K562 (cell line): ENCODE results near the gene STMN3. TPM values are rescaled to one million over a fixed set of nuclear protein-coding genes. Genes with fewer than 3 reads are reported as not detected.
"Not testable (repeated sequence)": the region's sequence is repeated elsewhere in the genome, so short reads cannot be mapped to it uniquely, and the experiment has no call there.

Source experiments
- ATAC-seq: fragments of 200-7000 bp; cut with Tn5 transposase; 3 replicates; pipeline ENCODE4 v1.9.1; 2020; ENCODE audit warnings: moderate library complexity
- BruUV-seq: library from RNA; stranded (reverse); fragments of 400-500 nt; replicated peaks from 2 replicates; lab custom pipeline; 2021; lab: Mats Ljungman, UMichigan
- CTCF ChIA-PET: fragments of 300-600 bp; formaldehyde crosslinking; extraction: SDS; loops from one replicate; lab custom pipeline; 2021; ENCODE audit warnings: low intra/inter-chr PET ratio; lab: Yijun Ruan, JAX
- POLR2A ChIA-PET: fragments of 300-600, 350-650 bp; sonication (Branson Sonifier 250); formaldehyde crosslinking; extraction: SDS; loops from one replicate; lab custom pipeline; 2021; ENCODE audit warnings: antibody characterized with exemption, inconsistent platforms; lab: Yijun Ruan, JAX
- DNase-seq, 4 experiments: peaks; one replicate each; pipeline versions ENCODE4 v3.0.0 to v3.0.0-alpha.2; 2011 to 2018; ENCODE audit warnings: low spot score in 3 of 4, mixed read lengths in 3 of 4; ENCODE audit errors: extremely low read depth in 1 of 4
- FAIRE-seq: peaks from 2 replicates; lab custom pipeline; 2011; peaks lifted over from hg19 to GRCh38; lab: Jason Lieb, UNC
- H2AFZ ChIP-seq: 2 replicates; pipeline ENCODE4 v1.6.0; 2011; ENCODE audit warnings: low read depth, low read length, control low read depth, inconsistent platforms
- H3K27ac ChIP-seq: fragments of 200-600 bp; 3 replicates; pipeline ENCODE4 v1.8.0; 2011; ENCODE audit warnings: low read depth, mild to moderate bottlenecking, control low read depth, inconsistent platforms, low read length, moderate library complexity, mixed read lengths; ENCODE audit errors: extremely low read depth
- H3K27me3 ChIP-seq, 2 experiments: fragments of 300-600 bp in 1 of 2; 2 replicates in 1 of 2; 3 replicates in 1 of 2; pipeline versions ENCODE4 v1.6.0 to v1.8.0; 2011; ENCODE audit warnings: inconsistent platforms in 2 of 2, low read length in 2 of 2, mild to moderate bottlenecking in 1 of 2, mixed read lengths in 1 of 2, moderate library complexity in 1 of 2; ENCODE audit not compliant: control insufficient read depth in 2 of 2, insufficient read depth in 2 of 2
- H3K36me3 ChIP-seq: fragments of 300-600 bp; 3 replicates; pipeline ENCODE4 v1.8.0; 2011; ENCODE audit warnings: mild to moderate bottlenecking, low read length, inconsistent platforms; ENCODE audit not compliant: control insufficient read depth, insufficient read depth
- H3K4me1 ChIP-seq, 2 experiments: fragments of 200-600 bp in 1 of 2; replicated peaks in 1 of 2; 2 replicates in 1 of 2; 3 replicates in 1 of 2; pipeline versions ENCODE4 v1.5.1 to v1.8.0; 2011; ENCODE audit warnings: inconsistent platforms in 2 of 2, low read length in 2 of 2, mild to moderate bottlenecking in 1 of 2, mixed read lengths in 1 of 2, moderate library complexity in 1 of 2; ENCODE audit not compliant: control insufficient read depth in 2 of 2, insufficient read depth in 2 of 2
- H3K4me2 ChIP-seq: 2 replicates; pipeline ENCODE4 v1.6.1; 2011; ENCODE audit warnings: low read length, control low read depth, inconsistent platforms, mixed read lengths; ENCODE audit not compliant: insufficient read depth
- H3K4me3 ChIP-seq: fragments of 200-600 bp; sonication (generic), shearing (Covaris generic); 2 replicates; pipeline ENCODE4 v1.5.1; 2016; ENCODE audit warnings: control low read depth, inconsistent platforms
- H3K79me2 ChIP-seq: fragments of 200-600 bp; 3 replicates; pipeline ENCODE4 v1.8.0; 2011; ENCODE audit warnings: low read length, inconsistent platforms; ENCODE audit not compliant: control insufficient read depth, insufficient read depth
- H3K9ac ChIP-seq, 2 experiments: 2 replicates each; pipeline versions ENCODE4 v1.6.0 to v1.6.1; 2011; ENCODE audit warnings: low read depth in 2 of 2, low read length in 2 of 2, control low read depth in 1 of 2, inconsistent platforms in 1 of 2, mild to moderate bottlenecking in 1 of 2, mixed read lengths in 1 of 2; ENCODE audit not compliant: insufficient read depth in 1 of 2
- H3K9me1 ChIP-seq: one replicate; pipeline ENCODE4 v1.6.0; 2011; ENCODE audit warnings: inconsistent platforms, mild to moderate bottlenecking, low read length, moderate library complexity; ENCODE audit not compliant: control insufficient read depth, insufficient read depth
- H3K9me3 ChIP-seq: replicated peaks from 2 replicates; pipeline ENCODE4 v1.5.1; 2011; ENCODE audit warnings: low read depth, low read length, inconsistent platforms; ENCODE audit not compliant: control insufficient read depth, insufficient read depth
- H4K20me1 ChIP-seq: replicated peaks from 2 replicates; pipeline ENCODE4 v1.6.1; 2011; ENCODE audit warnings: low read length, inconsistent platforms, mixed read lengths; ENCODE audit not compliant: control insufficient read depth, insufficient read depth
- CBFA2T3 ChIP-seq: fragments of 450-650 bp; IDR thresholded peaks from 2 replicates; pipeline ENCODE4 v1.6.1; 2017
- FOXA1 ChIP-seq: fragments of 450-650 bp; IDR thresholded peaks from 2 replicates; pipeline ENCODE4 v1.6.1; 2016; ENCODE audit warnings: mild to moderate bottlenecking, borderline replicate concordance
- HDAC1 ChIP-seq, 2 experiments: fragments of 450-650 bp; IDR thresholded peaks; 2 replicates each; pipeline ENCODE4 v1.6.1; 2016 to 2017; ENCODE audit warnings: inconsistent platforms in 1 of 2, mild to moderate bottlenecking in 1 of 2, moderate library complexity in 1 of 2
- KDM2B ChIP-seq: fragments of 250-450 bp; sonication (Bioruptor Pico); IDR thresholded peaks from 2 replicates; pipeline ENCODE4 v1.8.0; 2021; ENCODE audit warnings: mild to moderate bottlenecking, moderate library complexity
- NR3C1 ChIP-seq: sonication (generic); formaldehyde crosslinking; IDR thresholded peaks from 2 replicates; pipeline ENCODE4 v1.8.1; 2022; ENCODE audit warnings: missing genetic modification reagents
- RBBP5 ChIP-seq: fragments of 200-600 bp; sonication (generic); IDR thresholded peaks from 2 replicates; pipeline ENCODE4 v1.6.1; 2012; ENCODE audit warnings: borderline replicate concordance, mild to moderate bottlenecking, low read length, control low read depth, inconsistent platforms; ENCODE audit not compliant: insufficient read depth, poor library complexity, severe bottlenecking
- SETDB1 ChIP-seq: IDR thresholded peaks from one replicate; pipeline ENCODE4 v1.6.1; 2012; ENCODE audit warnings: low read length, control low read depth, inconsistent platforms
- SPI1 ChIP-seq: IDR thresholded peaks from 2 replicates; pipeline ENCODE4 v1.6.1; 2011; ENCODE audit warnings: low read depth, low read length, control low read depth, borderline replicate concordance
- ZBTB2 ChIP-seq: fragments of 450-650 bp; IDR thresholded peaks from 2 replicates; pipeline ENCODE4 v1.6.1; 2016; ENCODE audit warnings: antibody characterized with exemption
- ZEB2 ChIP-seq: fragments of 450-650 bp; IDR thresholded peaks from 2 replicates; pipeline ENCODE4 v1.6.1; 2016
- WGBS: fragments of 100-300 bp; shearing (Covaris generic); methylation state at CpG from one replicate; pipeline ENCODE4 v1.1.6; 2016; ENCODE audit warnings: low coverage, mixed read lengths; ENCODE audit not compliant: insufficient coverage; ENCODE audit errors: missing lambda C conversion rate; 5-methylcytosine and 5-hydroxymethylcytosine counted together
- in situ Hi-C: fragments of 300-500 bp; cut with MboI; formaldehyde crosslinking; loops from 4 replicates; pipeline ENCODE4 v1.15.0; 2018; ENCODE audit warnings: inconsistent platforms, mixed read lengths
- intact Hi-C: fragments of 100-400 bp; cut with micrococcal nuclease; formaldehyde crosslinking; loops from 2 replicates; pipeline ENCODE4 v1.14.2; 2022
- polyA plus RNA-seq, 8 experiments: library from polyadenylated mRNA; depleted of rRNA in 4 of 8; stranded (reverse) in 5 of 8; unstranded in 3 of 8; fragments of >200 nt; fragmentation: Nextera tagmentation in 2 of 8; fragmentation: Illumina TruSeq in 1 of 8; extraction: Ambion mirVana in 2 of 8; extraction: Trizol in 1 of 8; gene quantifications; 2 replicates each; pipeline versions ENCODE4 v1.2.1 to v1.2.3, GENCODE V29; 2011 to 2014; ENCODE audit warnings: inconsistent platforms in 1 of 8, missing spikeins in 1 of 8
- total RNA-seq, 7 experiments: library from RNA; depleted of rRNA in 6 of 7; stranded (reverse); fragments of >200 nt in 6 of 7; fragmentation: Illumina TruSeq in 2 of 7; extraction: Trizol in 2 of 7; gene quantifications; 2 replicates each; pipeline versions ENCODE4 v1.2.1 to v1.2.3, GENCODE V29; 2011 to 2021; ENCODE audit warnings: low replicate concordance in 1 of 7
- TF ChIP-seq, protein P1 (sequence below), 3 experiments: fragments of 200-800 bp in 1 of 3; sonication (Bioruptor generic) in 1 of 3; sonication (generic) in 1 of 3; formaldehyde crosslinking in 1 of 3; IDR thresholded peaks; 2 replicates each; pipeline versions ENCODE4 v1.6.1 to v1.8.0; 2016 to 2022; ENCODE audit warnings: mild to moderate bottlenecking in 2 of 3, missing compliant biosample characterization in 2 of 3, missing genetic modification characterization in 2 of 3, missing genetic modification reagents in 1 of 3
- TF ChIP-seq, protein P2 (sequence below): fragments of 450-650 bp; IDR thresholded peaks from 2 replicates; pipeline ENCODE4 v1.6.1; 2016; ENCODE audit warnings: missing biosample characterization, missing genetic modification characterization

STMN3 gene
- total and polyA plus RNA-seq, 9 of the 15 experiments (the other 6 are each of a cell fraction or from before 2014, with no cell fraction given), result 0.70 to 65.6 (median 29.4) TPM

GRCh38 chr20:63651942-63652191 lies 1.4 kb downstream of the STMN3 start:
- ChIA-PET POLR2A (no interaction called here), CTCF (no interaction called here)
- H3K79me2 ChIP-seq, result peaks cover 38% of the 10 kb centered on the region
- ATAC-seq, result peak; percentile 4; the same call in 1 of the 3 replicates
- no peak overlapping the region for H3K27ac ChIP-seq
- no peaks in the 10 kb centered on the region; the same call in 1 of the 2 replicates for H4K20me1 ChIP-seq
- peaks cover 25 to 67% of the 10 kb centered on the region in 2 experiments for H3K4me1 ChIP-seq
- no TSS peak for BruUV-seq
- H2AFZ ChIP-seq, result peak overlapping the region; percentile 72
- in situ Hi-C loops (no loop called here), intact Hi-C loops (loop anchor here (10.0 kb wide), 1 partner anchor 117 kb away; the partner anchor contains the start of gene PTK6)
- 8% methylated on average over 6 of the region's 11 CpGs for WGBS
- peak overlapping the region; percentile 31 to 92; a peak in 3 of 4 replicates for H3K9ac ChIP-seq
- peaks cover 3% of the 10 kb centered on the region for H3K9me1 ChIP-seq
- H3K4me2 ChIP-seq, result peak overlapping the region; percentile 66; the same call in 1 of the 2 replicates
- peaks cover 7% of the 10 kb centered on the region; the same call in 1 of the 3 replicates for H3K36me3 ChIP-seq
- no peaks in the 10 kb centered on the region for H3K9me3 ChIP-seq
- DNase-seq, result peak; percentile 29 to 63 (median 54)
- FAIRE-seq, result no peak
- peak overlapping the region; percentile 68 for H3K4me3 ChIP-seq
- no peaks in the 10 kb centered on the region for H3K27me3 ChIP-seq
- no peak for TF ChIP-seq SETDB1
- TF ChIP-seq FOXA1, result no peak
- 0 out of 2 replicates have a peak, but pooled peaks have one; percentile 3 for TF ChIP-seq SPI1
- 0 out of 2 replicates have a peak, but pooled peaks have one; percentile 3 for TF ChIP-seq CBFA2T3
- TF ChIP-seq KDM2B (CRISPR knock-in tag), result no peak
- TF ChIP-seq ZEB2, result peak; percentile 39; the same call in 1 of the 2 replicates
- peak in 1 of 2 experiments; percentile 36; a peak in 1 of 4 replicates for TF ChIP-seq HDAC1 (IDR thresholded peaks at IDR 0.05)
- TF ChIP-seq, protein P1, sequence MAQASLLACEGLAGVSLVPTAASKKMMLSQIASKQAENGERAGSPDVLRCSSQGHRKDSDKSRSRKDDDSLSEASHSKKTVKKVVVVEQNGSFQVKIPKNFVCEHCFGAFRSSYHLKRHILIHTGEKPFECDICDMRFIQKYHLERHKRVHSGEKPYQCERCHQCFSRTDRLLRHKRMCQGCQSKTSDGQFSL (CRISPR knock-in tag; IDR thresholded peaks at IDR 0.05), result peak; percentile 80; the same call in 1 of the 2 replicates
- TF ChIP-seq, protein P1 (tag; IDR thresholded peaks at IDR 0.05), result no peak
- 0 out of 2 replicates have a peak, but pooled peaks have one; percentile 24 for TF ChIP-seq ZBTB2
- TF ChIP-seq, protein P2, sequence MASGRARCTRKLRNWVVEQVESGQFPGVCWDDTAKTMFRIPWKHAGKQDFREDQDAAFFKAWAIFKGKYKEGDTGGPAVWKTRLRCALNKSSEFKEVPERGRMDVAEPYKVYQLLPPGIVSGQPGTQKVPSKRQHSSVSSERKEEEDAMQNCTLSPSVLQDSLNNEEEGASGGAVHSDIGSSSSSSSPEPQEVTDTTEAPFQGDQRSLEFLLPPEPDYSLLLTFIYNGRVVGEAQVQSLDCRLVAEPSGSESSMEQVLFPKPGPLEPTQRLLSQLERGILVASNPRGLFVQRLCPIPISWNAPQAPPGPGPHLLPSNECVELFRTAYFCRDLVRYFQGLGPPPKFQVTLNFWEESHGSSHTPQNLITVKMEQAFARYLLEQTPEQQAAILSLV (tag), result no peak
- TF ChIP-seq RBBP5, result peak; percentile 15
- TF ChIP-seq NR3C1 (CRISPR knock-in tag), result no peak

- H3K9me1 ChIP-seq, in situ Hi-C loops, H3K27ac ChIP-seq, H3K36me3 ChIP-seq, CTCF ChIA-PET, H3K4me3 ChIP-seq, H3K9ac ChIP-seq, H2AFZ ChIP-seq, H3K27me3 ChIP-seq, FAIRE-seq, H3K4me2 ChIP-seq, H3K9me3 ChIP-seq, H4K20me1 ChIP-seq, ATAC-seq, BruUV-seq, DNase-seq: not testable (repeated sequence)
- WGBS, result no CpG with 5 or more reads among the region's 25 CpGs
- H3K79me2 ChIP-seq, result peaks cover 38% of the 10 kb centered on the region
- POLR2A ChIA-PET, result interaction anchor here (0.6 kb wide), 1 partner anchor 281 kb away, joined by 3 read pairs; no protein-coding TSS in a partner anchor
- H3K4me1 ChIP-seq, result peaks cover 20 to 62% of the 10 kb centered on the region in 2 experiments
- intact Hi-C loops, result loop anchor here (10.0 kb wide), 1 partner anchor 116 kb away; the partner anchor contains the start of gene PTK6
Measured at GRCh38 chr20:63650486-63650885, 2.7 kb downstream of the STMN3 start.
